ENCODE measurements around the gene FILIP1. TPM values are rescaled to one million over a fixed set of nuclear protein-coding genes. Genes with fewer than 3 reads are reported as not detected.

FILIP1 gene
- total RNA-seq, 1 donor from 2014 or later = 3.2 TPM

DNA sequence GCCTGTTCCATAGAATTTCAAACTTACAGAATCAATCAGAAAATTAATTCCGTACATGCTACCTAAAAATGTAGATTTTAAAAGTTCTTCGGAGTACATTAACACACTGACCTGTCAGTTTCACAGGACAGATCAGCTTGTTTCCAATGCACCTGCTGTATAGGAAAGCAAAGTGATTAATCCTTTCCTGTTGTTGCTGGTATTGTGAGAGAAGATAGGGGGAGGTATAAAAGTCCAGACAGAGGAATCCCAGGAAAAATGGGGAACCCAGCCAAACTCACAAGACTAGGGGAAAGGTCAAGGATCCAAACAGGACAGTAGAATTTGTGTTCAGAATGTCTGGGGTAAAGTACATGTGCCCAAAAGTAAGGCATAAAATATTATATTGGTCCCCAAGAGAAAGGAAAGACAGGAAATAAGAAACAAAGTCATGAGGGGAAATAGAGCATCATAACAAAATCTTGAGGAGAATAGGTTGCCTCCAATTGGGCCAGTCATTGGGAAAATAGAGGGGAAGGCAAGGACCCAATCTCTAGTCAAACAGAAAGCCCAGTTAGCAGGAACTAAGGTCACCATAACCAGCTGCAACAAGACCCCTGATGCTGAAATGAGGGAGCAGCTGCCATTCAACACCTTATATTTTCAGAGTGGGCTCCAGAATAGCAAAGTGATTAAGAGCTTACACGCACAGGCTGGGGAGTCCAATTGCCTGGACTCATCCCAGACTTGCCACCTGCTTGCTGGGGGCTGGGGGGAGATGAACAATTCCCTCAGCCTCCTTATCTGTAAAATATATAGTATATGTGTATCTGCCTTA is 10.3 kb downstream of the FILIP1 start:
- no peak for DNase-seq (ENCODE audit: extremely low spot score in 2 of 2)
- no peak overlapping the region for H3K4me3 ChIP-seq
- no peaks in the 10 kb centered on the region for H3K36me3 ChIP-seq
- TF ChIP-seq POLR2AphosphoS5 (IDR thresholded peaks at IDR 0.05; ENCODE audit: insufficient read depth in 1 of 2, low read depth in 1 of 2) (no peak), POLR2A (IDR thresholded peaks at IDR 0.05) (no peak)
- H3K27ac ChIP-seq = no peak overlapping the region
- no peaks in the 10 kb centered on the region for H3K27me3 ChIP-seq
- H3K9me3 ChIP-seq = no peaks in the 10 kb centered on the region
- intact Hi-C loops (cut with DNase I) = no loop called here
- no peaks in the 10 kb centered on the region for H3K4me1 ChIP-seq

DNA sequence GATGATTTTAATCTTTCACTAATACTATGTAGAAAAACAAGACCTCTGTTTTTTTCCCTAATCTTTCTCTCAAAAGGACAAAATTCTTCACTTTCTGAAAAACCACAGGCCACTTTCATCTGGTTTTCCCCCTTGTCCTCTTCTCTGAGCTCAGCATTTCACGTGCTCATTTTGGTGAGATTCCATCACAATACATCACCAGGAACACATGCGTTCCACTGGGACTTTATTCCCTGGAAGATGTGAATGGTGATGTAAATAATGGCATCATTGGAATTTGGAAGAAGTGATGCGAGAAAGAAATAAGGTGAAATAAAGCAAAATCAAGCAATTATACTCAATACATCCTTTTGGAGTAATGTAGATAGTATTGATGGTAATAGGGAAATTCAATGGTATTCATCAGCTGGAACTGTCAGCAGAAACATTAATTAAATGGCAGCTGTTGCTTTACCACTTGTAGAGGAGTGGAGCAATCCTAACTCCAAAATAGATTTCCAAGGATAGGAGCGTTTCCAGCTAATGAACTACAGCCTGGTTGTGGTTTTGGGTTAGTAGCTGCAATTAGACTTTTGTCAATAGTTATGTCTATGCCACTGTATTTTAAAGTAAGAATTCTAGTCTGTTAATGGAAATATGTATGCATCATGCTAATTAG is 11.5 kb downstream of the FILIP1 start:
- intact Hi-C loops (cut with DNase I) = no loop called here
- no peaks in the 10 kb centered on the region for H3K4me1 ChIP-seq
- H3K27ac ChIP-seq = peak overlapping the region; percentile 49

GRCh38 chr6:75481394-75481793 is 12.2 kb downstream of the FILIP1 start:
- no peak overlapping the region for H3K4me3 ChIP-seq
- H3K27ac ChIP-seq = peak overlapping the region; percentile 49
- H3K4me1 ChIP-seq = no peaks in the 10 kb centered on the region
- no peaks in the 10 kb centered on the region for H3K27me3 ChIP-seq
- no peak for TF ChIP-seq POLR2AphosphoS5 (IDR thresholded peaks at IDR 0.05; ENCODE audit: insufficient read depth in 1 of 2, low read depth in 1 of 2)
- TF ChIP-seq POLR2A (IDR thresholded peaks at IDR 0.05) = no peak
- TF ChIP-seq, protein P1, sequence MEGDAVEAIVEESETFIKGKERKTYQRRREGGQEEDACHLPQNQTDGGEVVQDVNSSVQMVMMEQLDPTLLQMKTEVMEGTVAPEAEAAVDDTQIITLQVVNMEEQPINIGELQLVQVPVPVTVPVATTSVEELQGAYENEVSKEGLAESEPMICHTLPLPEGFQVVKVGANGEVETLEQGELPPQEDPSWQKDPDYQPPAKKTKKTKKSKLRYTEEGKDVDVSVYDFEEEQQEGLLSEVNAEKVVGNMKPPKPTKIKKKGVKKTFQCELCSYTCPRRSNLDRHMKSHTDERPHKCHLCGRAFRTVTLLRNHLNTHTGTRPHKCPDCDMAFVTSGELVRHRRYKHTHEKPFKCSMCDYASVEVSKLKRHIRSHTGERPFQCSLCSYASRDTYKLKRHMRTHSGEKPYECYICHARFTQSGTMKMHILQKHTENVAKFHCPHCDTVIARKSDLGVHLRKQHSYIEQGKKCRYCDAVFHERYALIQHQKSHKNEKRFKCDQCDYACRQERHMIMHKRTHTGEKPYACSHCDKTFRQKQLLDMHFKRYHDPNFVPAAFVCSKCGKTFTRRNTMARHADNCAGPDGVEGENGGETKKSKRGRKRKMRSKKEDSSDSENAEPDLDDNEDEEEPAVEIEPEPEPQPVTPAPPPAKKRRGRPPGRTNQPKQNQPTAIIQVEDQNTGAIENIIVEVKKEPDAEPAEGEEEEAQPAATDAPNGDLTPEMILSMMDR (IDR thresholded peaks at IDR 0.05) = no peak
- no peaks in the 10 kb centered on the region for H3K9me3 ChIP-seq
- no peaks in the 10 kb centered on the region for H3K36me3 ChIP-seq
- no peak for DNase-seq (ENCODE audit: extremely low spot score in 2 of 2)
- intact Hi-C loops (cut with DNase I) = no loop called here

More for the DNA sequence above, 11.5 kb downstream of the FILIP1 start:
- Histone ChIP-seq H3K9me3 (no peaks in the 10 kb centered on the region), H3K36me3 (no peaks in the 10 kb centered on the region), H3K27me3 (no peaks in the 10 kb centered on the region), H3K4me3 (no peak overlapping the region)
- no peak for DNase-seq (ENCODE audit: extremely low spot score in 2 of 2)
- TF ChIP-seq POLR2AphosphoS5 (IDR thresholded peaks at IDR 0.05; ENCODE audit: insufficient read depth in 1 of 2, low read depth in 1 of 2) = peak in 1 of 2 donors; percentile 7
- TF ChIP-seq, protein P1 (IDR thresholded peaks at IDR 0.05) = no peak
- TF ChIP-seq POLR2A (IDR thresholded peaks at IDR 0.05) = no peak

- Histone ChIP-seq H3K36me3 (no peaks in the 10 kb centered on the region), H3K4me1 (no peaks in the 10 kb centered on the region), H3K27ac (no peak overlapping the region), H3K9me3 (no peaks in the 10 kb centered on the region), H3K27me3 (no peaks in the 10 kb centered on the region), H3K4me3 (no peak overlapping the region)
- DNase-seq (ENCODE audit: extremely low spot score in 2 of 2) = no peak
- TF ChIP-seq POLR2A (IDR thresholded peaks at IDR 0.05) (no peak), POLR2AphosphoS5 (IDR thresholded peaks at IDR 0.05; ENCODE audit: insufficient read depth in 1 of 2, low read depth in 1 of 2) (no peak)
- TF ChIP-seq, protein P1 (IDR thresholded peaks at IDR 0.05) = no peak
- intact Hi-C loops (cut with DNase I) = no loop called here
Observed at GRCh38 chr6:75480425-75480824, 13.2 kb downstream of the FILIP1 start.

DNA sequence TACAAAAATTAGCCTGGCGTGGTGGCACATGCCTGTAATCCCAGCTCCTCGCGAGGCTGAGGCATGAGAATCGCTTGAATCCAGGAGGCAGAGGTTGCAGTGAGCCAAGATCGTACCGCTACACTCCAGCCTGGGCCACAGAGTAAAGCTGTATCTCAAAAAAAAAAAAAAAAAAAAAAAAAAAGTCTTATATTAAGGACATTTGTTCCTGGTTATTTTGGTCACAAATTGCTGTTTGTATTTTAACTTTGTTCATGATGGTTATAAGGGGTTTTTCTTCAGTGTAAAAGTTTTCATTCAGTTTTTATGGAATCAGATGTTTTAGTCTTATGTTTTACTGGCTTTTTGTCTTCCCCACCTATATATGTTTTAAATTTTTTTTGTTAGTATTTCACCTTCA is 13.9 kb downstream of the FILIP1 start:
- no peak for TF ChIP-seq POLR2A (IDR thresholded peaks at IDR 0.05)
- TF ChIP-seq POLR2AphosphoS5 (IDR thresholded peaks at IDR 0.05; ENCODE audit: insufficient read depth in 1 of 2, low read depth in 1 of 2) = no peak
- TF ChIP-seq, protein P1 (IDR thresholded peaks at IDR 0.05) = no peak
- intact Hi-C loops (cut with DNase I) = no loop called here

More for the DNA sequence above, 13.9 kb downstream of the FILIP1 start:
- H3K27ac ChIP-seq = no peak overlapping the region
- H3K9me3 ChIP-seq = no peaks in the 10 kb centered on the region
- no peak for DNase-seq (ENCODE audit: extremely low spot score in 2 of 2)
- H3K36me3 ChIP-seq = no peaks in the 10 kb centered on the region
- H3K27me3 ChIP-seq = no peaks in the 10 kb centered on the region
- no peaks in the 10 kb centered on the region for H3K4me1 ChIP-seq
- H3K4me3 ChIP-seq = no peak overlapping the region
